Measurements from ENCODE around the gene AHDC1.

AHDC1 gene

GRCh38 chr1:27632387-27633297, 28.7 kb upstream of the AHDC1 start:
- Histone ChIP-seq H3K4me3 (ENCODE audit: low read depth, low read length) (no peak overlapping the region), H3K27ac (ENCODE audit: extremely low read depth, low read depth, low read length) (no peak overlapping the region), H3K36me3 (ENCODE audit: control insufficient read depth in 2 of 2, insufficient read depth in 1 of 2, low read length in 2 of 2) (no peaks in the 10 kb centered on the region), H3K9me3 (ENCODE audit: control insufficient read depth, insufficient read depth, low read depth, low read length) (no peaks in the 10 kb centered on the region), H3K4me1 (ENCODE audit: control insufficient read depth, insufficient read depth, low read length) (no peaks in the 10 kb centered on the region)
- POLR2A ChIA-PET = no interaction called here
- CTCF ChIA-PET = interaction anchor here (0.5 to 0.9 kb wide), 2 partner anchors 300 to 603 kb away, joined by 3 to 4 read pairs; no protein-coding TSS in a partner anchor
- TF ChIP-seq BCL11A (tag by site-specific recombination; IDR thresholded peaks at IDR 0.05; ENCODE audit: low read depth) = no peak
- peak; percentile 65; the same call in 1 of the 2 replicates for TF ChIP-seq SCRT1 (tag by site-specific recombination; IDR thresholded peaks at IDR 0.05; ENCODE audit: borderline replicate concordance)
- TF ChIP-seq ZNF18 (tag by site-specific recombination; IDR thresholded peaks at IDR 0.05) = no peak
- peak; percentile 90 for TF ChIP-seq SCRT2 (tag by site-specific recombination; IDR thresholded peaks at IDR 0.05)
- TF ChIP-seq ZNF571 (tag by site-specific recombination; IDR thresholded peaks at IDR 0.05) = no peak

- TF ChIP-seq ZFHX2 (tag by site-specific recombination; conservative IDR thresholded peaks at IDR 0.05) = peak; percentile 59
- TF ChIP-seq MZF1 (tag by site-specific recombination; IDR thresholded peaks at IDR 0.05; ENCODE audit: borderline replicate concordance) = no peak
- no peak for TF ChIP-seq REST (tag by site-specific recombination; IDR thresholded peaks at IDR 0.05)
- no peak for TF ChIP-seq ZNF169 (tag by site-specific recombination; IDR thresholded peaks at IDR 0.05)
- TF ChIP-seq ZNF624 (tag by site-specific recombination; IDR thresholded peaks at IDR 0.05) = no peak
- no peak for TF ChIP-seq ZNF416 (tag by site-specific recombination; IDR thresholded peaks at IDR 0.05)
- TF ChIP-seq EGR2 (tag by site-specific recombination; IDR thresholded peaks at IDR 0.05; ENCODE audit: low read depth) = peak; percentile 50; the same call in 1 of the 2 replicates
- TF ChIP-seq ZIC2 (tag by site-specific recombination; IDR thresholded peaks at IDR 0.05) = 0 out of 2 replicates have a peak, but pooled peaks have one; percentile 13
- Histone ChIP-seq H3K9me3 (ENCODE audit: control insufficient read depth, insufficient read depth, low read depth, low read length) (no peaks in the 10 kb centered on the region), H3K4me1 (ENCODE audit: control insufficient read depth, insufficient read depth, low read length) (no peaks in the 10 kb centered on the region), H3K36me3 (ENCODE audit: control insufficient read depth in 2 of 2, insufficient read depth in 1 of 2, low read length in 2 of 2) (no peaks in the 10 kb centered on the region), H3K27ac (ENCODE audit: extremely low read depth, low read depth, low read length) (no peak overlapping the region), H3K4me3 (ENCODE audit: low read depth, low read length) (no peak overlapping the region)
- ChIA-PET POLR2A (interaction anchor here (1.3 kb wide), 1 partner anchor 58 kb away, joined by 4 read pairs; no protein-coding TSS in a partner anchor), CTCF (interaction anchor here (0.7 to 3.1 kb wide), 5 partner anchors 23 to 264 kb away, joined by 3 to 15 read pairs (median 3); partner anchors contain the start of gene MAP3K6)
Measured at GRCh38 chr1:27630859-27631491, 27.0 kb upstream of the AHDC1 start.

- Histone ChIP-seq H3K27ac (ENCODE audit: extremely low read depth, low read depth, low read length) (no peak overlapping the region), H3K9me3 (ENCODE audit: control insufficient read depth, insufficient read depth, low read depth, low read length) (no peaks in the 10 kb centered on the region), H3K4me1 (ENCODE audit: control insufficient read depth, insufficient read depth, low read length) (no peaks in the 10 kb centered on the region), H3K4me3 (ENCODE audit: low read depth, low read length) (no peak overlapping the region), H3K36me3 (ENCODE audit: control insufficient read depth in 2 of 2, insufficient read depth in 1 of 2, low read length in 2 of 2) (no peaks in the 10 kb centered on the region)
- ChIA-PET CTCF (interaction anchor here (0.6 to 3.1 kb wide), 7 partner anchors 9 to 48 kb away, joined by 3 to 15 read pairs (median 6); partner anchors contain the start of gene IFI6), POLR2A (interaction anchor here (0.6 kb wide), 1 partner anchor 72 kb away, joined by 4 read pairs; no protein-coding TSS in a partner anchor)
- TF ChIP-seq ZNF16 (tag by site-specific recombination; IDR thresholded peaks at IDR 0.05; ENCODE audit: low read depth) (no peak), ZNF529 (tag by site-specific recombination; IDR thresholded peaks at IDR 0.05; ENCODE audit: insufficient replicate concordance) (no peak), BCL11B (tag by site-specific recombination; IDR thresholded peaks at IDR 0.05; ENCODE audit: low read depth) (no peak), WT1 (tag by site-specific recombination; IDR thresholded peaks at IDR 0.05) (no peak), ZNF140 (tag by site-specific recombination; IDR thresholded peaks at IDR 0.05) (no peak), ZNF623 (tag by site-specific recombination; IDR thresholded peaks at IDR 0.05) (no peak), ZNF664 (tag by site-specific recombination; IDR thresholded peaks at IDR 0.05) (no peak), ZNF23 (tag by site-specific recombination; IDR thresholded peaks at IDR 0.05; ENCODE audit: borderline replicate concordance) (no peak), ZNF18 (tag by site-specific recombination; IDR thresholded peaks at IDR 0.05) (no peak), ZNF658 (tag by site-specific recombination; IDR thresholded peaks at IDR 0.05) (no peak), ZNF610 (tag by site-specific recombination; IDR thresholded peaks at IDR 0.05; ENCODE audit: borderline replicate concordance) (no peak)
Measured at GRCh38 chr1:27628712-27629111, 24.8 kb upstream of the AHDC1 start.
